ENCODE measurements around the gene SOCS7.

GRCh38 chr17:38322897-38323296 is 28.7 kb upstream of the SOCS7 start:
- no peak for TF ChIP-seq CTCF (IDR thresholded peaks at IDR 0.05; ENCODE audit: low read depth, low read length, poor library complexity, severe bottlenecking)
- TF ChIP-seq EZH2phosphoT487 (IDR thresholded peaks at IDR 0.05; ENCODE audit: borderline replicate concordance, low read length), result no peak
